ENCODE data around the gene INMT. TPM values are rescaled to one million over a fixed set of nuclear protein-coding genes. Genes with fewer than 3 reads are reported as not detected.

INMT gene
- total RNA-seq, 1 donor from 2014 or later: 5.9 TPM

- intact Hi-C loops (cut with micrococcal nuclease): no loop called here
Observed at GRCh38 chr7:30779574-30779973, 27.6 kb downstream of the INMT start.

DNA sequence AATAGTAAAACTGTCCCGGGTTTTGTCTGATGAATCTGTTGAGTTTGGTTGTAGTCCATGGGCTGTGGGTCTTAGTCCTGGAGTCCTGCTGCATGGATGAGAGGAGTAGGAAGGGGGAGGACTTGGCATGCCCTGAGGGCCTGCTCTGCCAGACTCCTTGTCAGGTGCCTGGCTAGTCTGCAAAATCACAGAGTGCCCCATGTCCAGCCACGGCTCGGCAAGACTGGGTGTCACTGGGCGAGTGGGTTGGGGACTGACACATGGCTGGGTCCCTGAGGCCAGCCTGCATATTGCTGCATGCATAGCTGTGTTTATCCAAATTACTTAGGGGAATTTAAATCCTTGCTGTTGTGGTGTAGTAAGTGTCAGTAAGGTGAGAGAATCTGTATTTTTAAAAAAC is 29.0 kb downstream of the INMT start:
- intact Hi-C loops (cut with micrococcal nuclease): no loop called here

GRCh38 chr7:30782690-30783089 is 30.8 kb downstream of the INMT start:
- intact Hi-C loops (cut with micrococcal nuclease): no loop called here

GRCh38 chr7:30785786-30786185 is 33.9 kb downstream of the INMT start:
- intact Hi-C loops (cut with micrococcal nuclease): no loop called here

DNA sequence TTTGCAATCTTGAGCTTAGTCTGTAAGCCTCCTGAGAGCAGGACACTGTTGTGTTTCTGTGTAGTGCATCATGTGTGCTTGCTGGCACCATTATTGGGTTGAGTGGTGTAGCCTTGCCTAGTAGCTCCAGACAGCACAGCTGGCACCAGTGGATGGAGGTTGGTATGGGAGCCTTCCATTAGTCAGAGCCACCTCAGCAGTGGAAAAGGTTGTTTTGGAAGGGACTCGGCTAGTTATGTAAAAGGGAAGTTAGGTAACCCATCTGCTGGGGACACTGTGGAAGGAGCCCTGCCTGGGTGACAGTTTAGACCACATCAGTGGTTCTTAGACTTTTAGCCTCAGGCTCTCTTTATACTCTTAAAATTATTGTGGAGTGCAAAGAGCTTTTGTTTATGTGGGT is 35.6 kb downstream of the INMT start:
- intact Hi-C loops (cut with micrococcal nuclease): no loop called here

DNA sequence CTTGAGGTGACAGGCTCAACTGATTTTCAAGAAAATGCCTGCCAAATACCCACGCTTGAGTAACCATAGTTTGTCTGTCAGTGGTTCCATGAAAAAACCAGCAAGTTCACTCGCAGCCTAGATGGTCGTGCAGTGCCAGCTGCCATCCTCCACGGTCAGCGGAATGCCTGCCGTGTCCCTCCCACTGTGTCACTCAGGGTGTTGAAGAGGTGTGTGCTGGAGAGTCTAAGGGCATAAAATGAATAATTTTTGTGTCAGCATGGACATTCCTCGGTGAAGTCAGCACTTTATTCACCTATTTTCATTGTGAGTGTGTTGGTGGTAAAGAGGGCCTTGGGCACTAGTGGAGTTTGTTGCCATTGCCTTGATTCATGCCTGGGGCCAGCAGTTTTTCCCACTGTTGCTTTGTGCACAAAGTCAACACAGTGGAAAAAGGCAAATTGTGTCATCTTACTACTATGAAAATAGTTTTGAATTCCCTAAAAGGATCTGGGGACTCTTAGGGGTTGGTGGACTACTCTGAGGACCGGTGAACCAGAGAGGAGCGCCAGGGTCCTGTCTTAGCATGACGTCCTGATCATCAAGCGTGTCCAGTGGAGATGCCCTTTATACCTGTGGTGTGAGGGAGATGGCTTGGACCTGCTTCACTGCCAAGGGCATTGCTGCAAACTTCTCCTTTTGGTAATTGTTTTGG is 36.9 kb downstream of the INMT start:
- intact Hi-C loops (cut with micrococcal nuclease): no loop called here

GRCh38 chr7:30789334-30789711 is 37.4 kb downstream of the INMT start:
- intact Hi-C loops (cut with micrococcal nuclease): no loop called here

DNA sequence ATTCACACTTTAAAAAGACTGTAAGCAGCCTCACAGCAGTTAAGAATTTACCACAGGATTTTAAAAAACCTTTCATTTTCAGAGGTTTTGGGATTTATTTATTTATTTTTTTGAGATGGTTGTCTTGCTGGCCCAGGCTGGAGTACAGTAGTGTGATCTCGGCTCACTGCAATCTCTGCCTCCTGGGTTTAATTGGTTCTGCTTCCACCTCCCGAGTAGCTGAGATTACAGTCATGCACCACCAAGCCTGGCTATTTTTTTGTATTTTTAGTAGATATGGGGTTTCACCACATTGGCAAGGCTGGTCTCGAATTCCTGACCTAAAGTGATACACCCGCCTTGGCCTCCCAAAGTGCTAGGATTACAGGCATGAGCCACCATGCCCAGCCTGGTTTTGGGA is 38.4 kb downstream of the INMT start:
- intact Hi-C loops (cut with micrococcal nuclease): no loop called here

- intact Hi-C loops (cut with micrococcal nuclease): no loop called here
Observed at GRCh38 chr7:30791114-30791513, 39.2 kb downstream of the INMT start.

GRCh38 chr7:30795161-30795948 is 43.4 kb downstream of the INMT start:
- intact Hi-C loops (cut with micrococcal nuclease): no loop called here

DNA sequence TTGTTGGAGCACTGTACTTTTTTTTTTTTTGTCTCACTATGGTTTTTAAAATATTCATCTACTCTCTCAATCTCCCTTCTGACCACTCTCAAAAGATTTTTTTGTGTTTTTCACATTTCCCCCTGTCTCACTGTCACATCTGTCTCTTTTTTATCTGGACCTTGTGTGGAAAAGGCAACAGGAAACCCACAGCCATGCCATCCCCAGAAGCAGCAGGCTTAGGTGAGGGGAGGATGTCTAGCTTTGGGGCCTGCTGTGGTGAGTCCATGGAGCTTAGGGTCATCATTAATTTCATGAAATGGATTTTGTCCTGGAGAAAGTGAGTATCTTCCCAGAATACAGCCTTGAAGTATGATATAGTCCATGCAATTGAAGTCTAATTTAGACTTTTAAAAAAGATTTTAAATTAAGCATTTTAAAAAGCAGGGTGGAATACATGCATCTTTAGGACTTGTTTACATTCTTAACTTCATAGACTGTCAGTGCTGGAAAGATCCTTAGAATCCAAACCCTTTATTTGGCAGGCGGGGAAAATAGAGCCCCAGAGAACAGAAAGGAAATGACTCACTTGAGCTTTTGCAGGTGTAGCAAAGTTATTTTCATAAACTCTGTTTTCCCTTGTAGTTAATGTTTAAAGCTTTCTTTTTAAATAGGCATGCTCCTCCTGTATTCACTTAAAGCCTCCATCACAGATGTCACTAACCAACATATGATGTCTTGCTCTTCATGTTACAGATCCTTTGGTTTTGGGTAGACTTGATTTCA is 44.4 kb downstream of the INMT start:
- intact Hi-C loops (cut with micrococcal nuclease): loop anchor here (1.0 kb wide), 1 partner anchor 25 kb away; the partner anchor contains the start of gene MINDY4

- intact Hi-C loops (cut with micrococcal nuclease): no loop called here
Observed at GRCh38 chr7:30797176-30798040, 45.5 kb downstream of the INMT start.

- intact Hi-C loops (cut with micrococcal nuclease): no loop called here
Observed at GRCh38 chr7:30799206-30799975, 47.5 kb downstream of the INMT start.

DNA sequence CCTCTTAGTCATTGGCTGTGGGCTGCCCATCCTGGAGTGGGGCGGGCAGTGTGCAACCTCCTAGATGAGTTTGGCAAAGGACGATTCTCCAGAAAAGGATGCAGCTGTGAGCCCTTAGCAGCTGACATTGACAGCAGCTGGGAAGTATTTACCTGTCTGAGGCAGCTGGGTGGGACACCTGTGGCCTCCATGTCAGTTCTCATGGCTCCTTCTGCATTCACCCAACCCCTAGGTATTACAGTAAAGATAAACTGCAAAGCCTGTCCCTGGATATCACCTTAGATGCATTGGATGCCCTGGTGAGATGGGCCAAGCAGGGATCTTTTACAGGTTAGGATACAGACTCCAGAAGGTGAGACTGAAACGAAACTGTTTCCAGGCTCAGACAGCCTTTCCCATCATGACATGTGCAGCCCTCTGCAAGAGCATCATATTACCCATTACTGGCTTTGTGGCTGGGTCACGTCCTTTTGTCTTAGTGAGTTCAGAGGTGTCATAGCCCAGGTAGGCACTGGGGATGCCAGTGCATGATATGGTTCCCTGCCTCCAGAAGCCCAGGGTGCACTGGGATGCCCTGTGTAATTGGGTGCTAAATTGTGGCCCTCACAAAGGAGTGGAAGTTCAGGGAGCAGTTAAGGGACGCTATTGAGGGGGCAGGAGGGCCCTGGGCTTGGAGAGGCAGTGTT is 48.2 kb downstream of the INMT start:
- intact Hi-C loops (cut with micrococcal nuclease): loop anchor here (1.0 to 2.0 kb wide), 5 partner anchors 108 to 689 kb away; no protein-coding TSS in a partner anchor

DNA sequence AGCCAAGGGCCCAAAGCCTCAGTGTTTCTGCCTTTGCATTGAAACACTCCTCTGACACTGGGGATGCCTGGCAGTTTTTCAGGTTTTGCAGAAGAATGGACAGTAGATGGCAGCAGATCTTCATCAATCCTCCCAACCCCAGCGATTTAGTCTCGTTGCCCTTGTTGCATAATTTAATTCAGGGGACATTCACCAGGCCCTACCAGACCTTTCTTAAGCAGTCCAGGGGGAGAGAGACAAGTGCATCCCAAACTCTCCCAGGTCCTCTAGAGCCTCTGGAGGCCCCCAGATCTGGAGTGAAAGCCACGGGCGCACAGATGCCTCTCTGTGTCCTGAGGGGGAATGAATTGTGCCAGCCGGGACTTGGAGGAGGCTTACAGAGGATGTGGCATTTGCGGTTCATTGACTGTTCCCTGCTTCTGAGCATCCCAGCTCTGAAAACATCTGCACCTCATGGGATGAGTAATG is 48.9 kb downstream of the INMT start:
- intact Hi-C loops (cut with micrococcal nuclease): loop anchor here (1.0 to 2.0 kb wide), 5 partner anchors 107 to 688 kb away; no protein-coding TSS in a partner anchor

DNA sequence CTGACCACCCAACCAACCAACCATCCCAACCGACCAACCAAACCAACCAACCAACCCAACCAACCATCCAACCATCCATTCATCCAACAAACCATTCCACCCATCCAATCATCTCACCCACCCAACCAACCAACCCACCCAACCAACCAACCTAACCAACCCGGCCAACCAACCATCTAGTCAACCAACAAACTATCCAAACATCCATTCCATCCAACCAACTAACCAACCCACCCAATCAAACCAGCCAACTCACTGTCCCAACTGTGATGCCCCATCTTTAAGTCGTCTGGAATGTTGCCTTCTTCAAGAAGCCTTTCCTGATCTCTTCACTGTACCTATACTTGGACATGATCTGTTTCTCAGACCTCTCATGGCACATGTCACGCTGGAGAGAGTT is 50.9 kb downstream of the INMT start:
- intact Hi-C loops (cut with micrococcal nuclease): no loop called here

DNA sequence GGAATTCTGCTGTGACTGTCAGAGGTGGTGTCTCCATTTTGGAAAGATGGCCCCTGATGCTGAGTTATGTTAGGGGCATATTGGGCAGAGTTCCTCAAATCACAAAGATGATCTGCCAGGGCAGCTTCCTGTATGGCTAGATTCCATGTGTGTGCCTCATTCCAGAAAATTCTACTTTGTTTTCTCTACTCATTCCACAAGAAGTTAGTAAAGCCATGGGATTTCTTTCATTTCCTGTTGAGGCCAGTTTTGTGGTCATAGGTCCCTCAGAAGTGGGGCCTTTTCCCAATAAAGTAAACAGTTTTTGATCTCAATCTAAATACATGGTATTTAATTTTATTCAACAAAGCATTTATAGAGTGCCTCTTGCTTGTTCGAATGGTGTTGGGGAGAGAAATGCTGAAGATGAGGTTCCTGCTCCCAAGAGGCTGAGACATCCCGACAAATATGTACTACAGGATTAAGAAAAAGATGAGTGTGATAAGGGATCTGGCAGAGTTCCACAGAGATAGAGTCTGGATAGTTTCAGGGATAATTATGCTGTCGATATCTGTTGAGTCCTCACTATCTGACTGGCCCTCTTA is 52.2 kb downstream of the INMT start:
- intact Hi-C loops (cut with micrococcal nuclease): no loop called here

DNA sequence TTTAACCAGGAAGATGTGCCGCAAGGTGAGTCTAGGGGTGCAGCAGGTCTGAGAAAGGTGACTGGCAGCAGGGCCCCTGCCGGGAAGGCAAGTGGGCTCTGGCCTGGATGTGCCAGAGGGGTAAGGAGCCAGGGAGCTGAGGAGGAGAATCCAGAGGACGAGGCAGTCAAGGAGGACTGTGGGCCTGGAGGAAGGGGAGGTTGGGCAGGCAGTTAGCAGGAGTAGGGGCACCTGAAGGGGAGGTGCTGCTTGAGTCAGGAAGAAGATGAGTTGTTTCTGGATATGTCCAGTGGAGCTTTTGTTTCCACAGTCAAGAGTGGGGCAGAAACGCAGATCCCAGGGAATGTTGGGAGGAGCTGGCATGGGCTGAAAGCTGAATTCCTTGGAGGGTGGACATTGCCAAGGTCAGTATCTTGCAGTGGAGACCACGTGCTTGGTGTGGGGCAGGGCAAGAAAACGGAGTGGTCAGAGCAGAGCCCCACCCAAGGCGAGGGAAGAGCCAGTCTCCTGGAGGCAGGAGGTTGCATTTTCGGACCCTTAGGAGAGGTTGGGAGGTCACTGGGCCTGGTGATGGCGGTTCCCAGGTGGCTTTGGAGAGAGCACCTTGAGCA is 53.3 kb downstream of the INMT start:
- intact Hi-C loops (cut with micrococcal nuclease): no loop called here

DNA sequence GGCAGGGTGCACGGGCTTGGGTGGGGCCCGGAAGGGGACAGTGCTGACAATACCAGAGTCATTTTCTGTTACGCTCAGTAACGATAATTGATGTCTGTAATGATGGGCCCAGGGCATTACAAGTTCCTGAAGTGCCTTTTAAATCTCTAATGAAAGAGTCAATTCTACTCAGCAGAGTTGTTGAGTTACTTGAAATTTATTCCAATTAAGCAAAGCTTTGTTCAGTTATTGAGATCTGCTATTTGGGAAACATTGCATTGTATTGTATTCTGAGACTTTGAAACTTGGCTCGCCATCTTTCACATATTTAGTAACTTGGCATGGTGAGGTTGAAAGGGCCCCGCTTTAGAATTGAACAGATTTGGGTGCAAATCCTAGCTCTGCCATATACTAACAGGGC is 54.0 kb downstream of the INMT start:
- intact Hi-C loops (cut with micrococcal nuclease): no loop called here

Measured in T-helper 1 cell treated with Interleukin-12 subunit alpha and Interleukin-12 subunit beta and Interleukin-4 antibody, amounts not matched to agents 30 ng/mL and 1 ng/mL, for 36 hours (primary cell).